ENCODE results near the gene ANKIB1.

The ANKIB1 gene

GRCh38 chr7:92447345-92448204 lies 201.8 kb downstream of the ANKIB1 start, which contains the start of gene GATAD1:
TSS of gene GATAD1 (plus strand) at chr7:92447482. CDS start at chr7:92447730, 248 bp downstream.
- DNase-seq (ENCODE audit: extremely low read depth, low read depth) = peak; percentile 78
- peak; percentile 92 for TF ChIP-seq CTCF (IDR thresholded peaks at IDR 0.05; ENCODE audit: low read depth, low read length)

- DNase-seq (ENCODE audit: extremely low read depth, low read depth) = no peak
- TF ChIP-seq CTCF (IDR thresholded peaks at IDR 0.05; ENCODE audit: low read depth, low read length) = peak; percentile 56
Observed at GRCh38 chr7:92448205-92448747, 202.5 kb downstream of the ANKIB1 start.

Measured in AG09319 (cell line).